Activated naive CD8-positive, alpha-beta T cell treated with anti-CD3 and anti-CD28 coated beads for 36 hours (primary cell): ENCODE data around the gene CCDC33. TPM values are rescaled to one million over a fixed set of nuclear protein-coding genes. Genes with fewer than 3 reads are reported as not detected.

ENCODE experiments used
- DNase-seq: peaks from one replicate; pipeline ENCODE4 v3.0.0; 2021
- H3K27ac Mint-ChIP-seq: one replicate; pipeline ENCODE4 v1.8.0; 2022; ENCODE audit warnings: mild to moderate bottlenecking, moderate library complexity, mixed read lengths
- H3K27me3 Mint-ChIP-seq: one replicate; pipeline ENCODE4 v1.8.0; 2022; ENCODE audit warnings: mild to moderate bottlenecking, mixed read lengths
- H3K36me3 Mint-ChIP-seq: one replicate; pipeline ENCODE4 v1.8.0; 2021; ENCODE audit warnings: mild to moderate bottlenecking, mixed read lengths
- H3K4me1 Mint-ChIP-seq: one replicate; pipeline ENCODE4 v1.8.0; 2021; ENCODE audit warnings: mixed read lengths
- H3K4me3 Mint-ChIP-seq: one replicate; pipeline ENCODE4 v1.8.0; 2022; ENCODE audit warnings: mild to moderate bottlenecking, moderate library complexity, mixed read lengths
- H3K9me3 Mint-ChIP-seq: one replicate; pipeline ENCODE4 v1.8.0; 2022; ENCODE audit warnings: mixed read lengths
- total RNA-seq, 2 experiments: library from RNA; stranded (reverse); gene quantifications; one replicate each; pipeline ENCODE4 v1.2.3, GENCODE V29; 2021

Gene CCDC33
- total RNA-seq, 2 experiments from 2014 or later = 0.20 TPM; not detected in 1

DNA sequence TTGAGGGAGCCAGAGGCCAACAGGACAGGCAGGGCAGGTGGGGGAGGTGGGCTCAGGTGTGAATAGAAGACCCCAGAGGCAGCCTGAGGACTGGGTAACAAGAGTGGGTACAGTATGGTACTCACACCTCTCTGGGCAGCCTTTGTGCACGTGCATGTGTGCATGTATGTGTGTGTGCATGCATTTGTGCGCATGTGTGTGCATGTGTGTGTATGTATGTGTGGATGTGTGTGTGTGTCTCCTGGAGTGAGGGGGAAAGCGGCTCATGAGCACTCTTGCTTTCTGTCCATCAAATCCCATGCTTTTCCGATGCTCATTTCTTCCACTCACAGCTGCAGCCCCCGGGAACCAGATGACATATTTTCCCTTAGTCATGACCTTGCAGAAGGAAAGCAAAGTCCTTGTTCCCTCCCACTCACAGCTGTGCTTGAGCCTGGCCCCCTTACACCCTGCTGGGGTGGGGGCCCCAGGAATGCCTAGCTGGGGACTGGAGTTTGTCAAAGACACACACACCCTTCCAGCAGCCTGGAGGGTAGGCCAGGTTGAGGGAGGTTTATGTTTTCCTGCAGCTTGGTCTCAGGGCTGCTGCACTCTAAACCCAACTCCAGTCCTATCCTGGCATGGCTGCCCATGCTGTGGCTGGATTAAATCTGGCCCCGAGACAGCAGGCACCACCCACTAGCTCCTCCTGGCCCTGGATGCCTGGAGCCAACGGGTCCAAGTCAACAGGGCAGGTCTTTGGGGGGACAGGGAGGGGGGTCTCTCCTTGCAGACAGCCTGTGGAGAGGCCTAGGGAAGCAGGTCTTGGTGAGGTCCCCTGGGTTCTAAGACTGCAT is 22.5 kb downstream of the CCDC33 start:
- Mint-ChIP-seq H3K9me3 (no peaks in the 10 kb centered on the region), H3K4me3 (no peak overlapping the region), H3K36me3 (no peaks in the 10 kb centered on the region), H3K27ac (no peak overlapping the region), H3K4me1 (no peaks in the 10 kb centered on the region), H3K27me3 (peaks cover 11% of the 10 kb centered on the region)
- DNase-seq = no peak

DNA sequence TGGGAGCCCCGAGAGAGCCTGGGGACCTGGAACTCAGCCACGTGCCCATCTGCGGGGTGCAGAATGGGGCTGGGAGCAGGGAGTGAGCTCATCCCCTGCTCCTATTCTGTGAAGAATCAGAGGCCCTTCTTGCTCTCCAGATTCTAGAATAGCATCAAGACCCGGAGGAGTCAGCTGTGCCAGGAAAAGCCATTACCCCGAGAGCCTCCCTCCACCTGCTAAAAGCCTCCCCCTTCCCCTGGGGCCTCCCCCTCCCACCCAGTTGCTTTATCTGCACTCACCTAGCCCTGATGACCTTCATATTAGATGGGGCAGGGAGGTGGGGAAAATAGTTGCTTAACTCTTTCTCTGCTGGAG is 23.1 kb downstream of the CCDC33 start:
- no peak for DNase-seq
- Mint-ChIP-seq H3K27me3 (peaks cover 14% of the 10 kb centered on the region), H3K4me1 (no peaks in the 10 kb centered on the region), H3K27ac (no peak overlapping the region), H3K4me3 (no peak overlapping the region), H3K9me3 (no peaks in the 10 kb centered on the region), H3K36me3 (no peaks in the 10 kb centered on the region)

DNA sequence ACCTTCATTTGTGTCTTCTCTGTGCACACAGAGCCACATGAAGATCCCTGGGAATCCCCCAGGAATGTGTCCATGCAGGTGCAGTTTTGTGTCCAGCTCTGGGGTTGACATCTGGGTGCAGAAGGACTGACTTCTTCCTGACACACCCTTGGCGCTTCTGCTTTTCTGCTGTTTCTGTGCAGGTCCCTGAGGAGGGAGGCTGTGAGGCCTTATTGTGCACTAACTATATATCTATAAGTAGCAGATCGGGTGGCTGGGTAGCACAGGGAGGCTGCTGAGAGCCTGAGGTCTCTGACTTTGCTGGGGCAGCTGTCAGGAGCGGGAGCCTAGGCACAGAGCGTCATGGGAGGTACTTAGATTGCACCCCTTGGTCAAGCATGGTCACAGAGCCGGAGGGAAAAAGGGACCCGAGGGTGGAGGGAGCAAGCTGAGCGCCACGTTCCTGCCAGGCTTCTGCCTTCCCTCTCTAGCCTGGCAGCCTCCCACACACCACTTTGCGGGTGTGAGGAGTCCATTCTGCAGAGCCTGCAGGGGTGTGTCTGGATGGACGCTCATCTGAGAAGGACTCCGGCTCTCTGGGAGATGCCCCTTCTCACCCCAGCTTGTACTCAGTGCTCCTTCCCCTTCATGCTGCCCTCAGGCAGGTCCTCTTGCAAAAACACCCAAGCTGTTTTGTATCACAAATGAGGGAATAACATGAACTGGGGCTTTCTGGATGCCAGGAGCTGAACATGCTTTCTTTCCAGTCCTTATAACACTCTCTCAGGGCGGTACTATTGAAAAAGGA is 23.9 kb downstream of the CCDC33 start:
- Mint-ChIP-seq H3K36me3 (no peaks in the 10 kb centered on the region), H3K27me3 (peaks cover 16% of the 10 kb centered on the region), H3K9me3 (no peaks in the 10 kb centered on the region), H3K4me3 (no peak overlapping the region), H3K4me1 (no peaks in the 10 kb centered on the region), H3K27ac (no peak overlapping the region)
- DNase-seq = no peak

DNA sequence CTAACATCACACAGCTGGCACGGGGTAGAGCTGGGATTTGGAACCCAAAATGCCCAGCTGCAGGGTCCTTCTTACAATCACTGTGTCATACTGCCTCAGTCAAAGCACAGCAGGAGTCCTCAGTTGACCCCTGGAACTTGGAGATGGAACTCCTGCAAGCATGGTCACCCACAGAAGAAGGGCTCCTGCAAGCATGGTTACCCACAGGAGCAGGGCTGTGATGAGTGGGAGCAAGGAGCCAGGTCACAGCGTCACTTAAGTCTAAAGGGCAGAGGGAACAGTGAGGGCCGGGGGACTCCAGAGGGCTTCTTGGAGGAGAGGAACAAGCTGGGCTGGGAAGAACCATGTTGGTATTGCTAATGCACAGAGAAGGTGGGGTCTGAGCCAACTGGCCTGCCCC is 24.9 kb downstream of the CCDC33 start:
- no peak for DNase-seq
- Mint-ChIP-seq H3K4me3 (no peak overlapping the region), H3K4me1 (no peaks in the 10 kb centered on the region), H3K27me3 (peaks cover 20% of the 10 kb centered on the region), H3K27ac (no peak overlapping the region), H3K9me3 (no peaks in the 10 kb centered on the region), H3K36me3 (no peaks in the 10 kb centered on the region)

DNA sequence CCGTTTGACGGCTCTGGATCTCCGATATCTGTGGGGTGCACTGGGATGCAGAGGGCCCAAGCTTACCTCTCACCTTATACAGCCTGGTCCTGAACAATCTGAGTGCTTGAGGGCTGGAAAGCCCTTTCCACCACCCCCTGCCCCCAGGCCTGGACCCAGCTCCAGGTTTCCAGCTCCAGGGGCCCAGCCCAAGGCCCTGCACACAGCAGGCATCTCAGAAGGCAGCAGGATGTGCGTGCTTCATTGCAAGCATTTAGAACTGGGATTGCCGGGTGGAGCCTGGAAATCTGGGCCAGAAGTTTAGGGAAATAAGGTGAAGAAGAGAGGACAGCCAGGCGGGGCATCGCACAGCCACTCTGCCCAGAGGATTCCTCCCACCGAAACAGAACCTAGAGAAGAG is 25.6 kb downstream of the CCDC33 start:
- Mint-ChIP-seq H3K27ac (no peak overlapping the region), H3K4me3 (no peak overlapping the region), H3K4me1 (no peaks in the 10 kb centered on the region), H3K9me3 (no peaks in the 10 kb centered on the region), H3K27me3 (peaks cover 20% of the 10 kb centered on the region), H3K36me3 (no peaks in the 10 kb centered on the region)
- no peak for DNase-seq

DNA sequence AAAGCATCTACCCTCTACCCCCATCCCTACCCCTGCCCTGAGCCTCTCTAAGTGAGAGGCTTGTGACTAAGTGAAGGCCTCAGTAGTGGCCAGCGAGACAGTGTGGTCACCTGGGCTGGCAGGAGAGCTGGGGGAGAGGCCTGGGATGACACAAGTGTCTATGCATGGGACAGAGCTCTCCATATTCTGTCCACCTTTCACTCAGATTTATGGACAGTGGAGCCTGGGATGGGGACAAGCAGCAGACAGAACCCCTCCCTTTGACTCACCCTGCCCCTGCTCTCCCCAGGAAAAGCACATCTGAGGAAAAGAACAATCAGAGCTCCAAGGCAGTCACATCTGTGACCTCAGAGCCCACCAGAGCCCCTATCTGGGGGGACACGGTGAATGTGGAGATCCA is 26.0 kb downstream of the CCDC33 start:
- H3K27ac Mint-ChIP-seq = no peak overlapping the region
- no peaks in the 10 kb centered on the region for H3K9me3 Mint-ChIP-seq
- no peaks in the 10 kb centered on the region for H3K4me1 Mint-ChIP-seq
- H3K4me3 Mint-ChIP-seq = no peak overlapping the region
- DNase-seq = no peak
- H3K36me3 Mint-ChIP-seq = no peaks in the 10 kb centered on the region
- H3K27me3 Mint-ChIP-seq = peaks cover 20% of the 10 kb centered on the region

DNA sequence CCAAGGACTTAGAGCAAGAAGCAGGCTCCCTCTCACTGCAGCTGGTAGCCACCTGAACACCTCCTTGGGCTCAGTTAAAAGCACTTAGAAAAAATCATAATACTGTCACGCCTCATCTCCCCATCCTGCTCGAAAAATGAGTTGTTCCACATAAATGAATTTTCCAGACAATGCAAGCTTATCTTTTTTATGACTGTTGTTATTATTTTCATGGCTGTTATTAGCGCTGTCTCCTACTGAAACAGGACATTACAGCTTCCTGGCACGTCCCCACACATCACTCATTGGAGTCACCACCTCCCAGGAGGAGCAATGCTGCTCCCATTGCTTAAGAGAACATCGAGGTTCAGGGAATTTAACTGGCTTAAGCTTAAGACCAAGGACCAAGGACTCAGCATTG is 26.5 kb downstream of the CCDC33 start:
- Mint-ChIP-seq H3K27ac (no peak overlapping the region), H3K36me3 (no peaks in the 10 kb centered on the region), H3K9me3 (no peaks in the 10 kb centered on the region), H3K4me1 (no peaks in the 10 kb centered on the region), H3K27me3 (peaks cover 20% of the 10 kb centered on the region), H3K4me3 (no peak overlapping the region)
- no peak for DNase-seq

DNA sequence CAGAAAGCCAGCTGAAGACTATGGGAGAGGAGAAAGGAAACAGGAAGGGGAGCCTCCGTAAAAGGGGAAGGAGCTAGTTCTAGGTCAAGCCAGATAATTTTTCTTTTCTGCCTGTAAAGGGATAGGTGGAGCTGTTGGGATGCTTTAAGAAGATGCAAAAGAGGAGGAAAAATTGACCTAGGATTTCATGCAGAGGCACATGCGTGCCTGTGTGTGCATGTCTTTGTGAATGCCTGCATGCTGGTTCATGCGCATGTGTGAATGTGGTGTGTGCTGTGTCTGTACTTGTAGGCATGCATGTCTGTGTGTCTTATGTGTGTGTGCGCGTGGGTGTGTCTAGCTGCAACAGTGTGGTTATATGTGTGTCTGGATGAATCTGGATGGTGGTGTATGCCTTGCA is 27.3 kb downstream of the CCDC33 start:
- Mint-ChIP-seq H3K27ac (no peak overlapping the region), H3K4me1 (no peaks in the 10 kb centered on the region), H3K4me3 (no peak overlapping the region), H3K27me3 (peaks cover 20% of the 10 kb centered on the region), H3K9me3 (no peaks in the 10 kb centered on the region), H3K36me3 (no peaks in the 10 kb centered on the region)
- DNase-seq = no peak

DNA sequence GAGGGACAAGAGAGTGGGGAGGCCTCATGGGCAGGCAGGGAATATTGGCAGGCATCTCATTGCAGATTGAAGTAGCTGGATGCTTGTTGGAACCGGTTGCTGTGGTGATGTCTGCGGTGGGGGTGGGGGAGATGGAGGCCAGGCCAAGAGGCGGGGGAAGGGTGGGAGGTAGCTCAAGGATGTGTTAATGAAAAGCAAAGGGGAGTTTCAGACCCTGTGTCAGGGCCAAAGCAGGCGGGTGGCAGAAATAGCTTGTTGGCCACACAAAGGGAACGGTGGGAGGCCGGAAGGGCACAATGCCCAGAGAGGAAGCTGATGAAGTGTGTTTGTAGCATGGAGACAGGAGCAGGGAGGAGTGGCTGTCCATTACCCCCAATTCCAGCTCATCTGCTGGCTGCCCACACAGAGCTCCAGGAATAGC is 28.0 kb downstream of the CCDC33 start:
- no peaks in the 10 kb centered on the region for H3K9me3 Mint-ChIP-seq
- no peak overlapping the region for H3K27ac Mint-ChIP-seq
- DNase-seq = no peak
- H3K27me3 Mint-ChIP-seq = peaks cover 20% of the 10 kb centered on the region
- no peaks in the 10 kb centered on the region for H3K4me1 Mint-ChIP-seq
- H3K4me3 Mint-ChIP-seq = no peak overlapping the region
- no peaks in the 10 kb centered on the region for H3K36me3 Mint-ChIP-seq

DNA sequence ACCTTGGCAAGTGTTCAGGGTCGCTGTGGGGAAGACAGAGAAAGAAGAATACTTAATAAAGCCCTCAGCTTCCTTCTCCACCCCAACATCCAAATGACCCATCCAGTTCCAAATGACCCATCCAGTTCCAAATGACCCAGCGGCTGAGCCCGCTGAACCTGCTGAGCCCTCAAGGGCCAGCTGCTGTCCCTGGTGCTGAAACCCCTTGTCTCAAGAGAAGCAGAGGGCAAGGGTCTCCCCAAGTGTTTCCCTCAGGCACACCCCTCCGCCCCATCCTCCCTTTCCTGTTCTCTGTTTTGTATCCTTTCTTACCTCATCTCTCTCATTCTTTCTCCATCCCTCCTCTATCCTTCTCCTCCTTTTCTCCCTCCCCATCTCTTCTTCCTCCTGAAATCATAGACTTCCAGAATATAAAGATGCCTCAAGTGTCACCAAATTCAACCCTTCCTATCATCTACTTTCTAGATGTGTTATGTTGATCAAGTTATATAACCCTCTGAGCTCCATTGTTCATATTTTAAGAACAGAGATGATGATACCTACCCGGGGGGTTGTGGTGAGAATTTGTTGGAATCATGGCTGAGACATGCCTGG is 29.0 kb downstream of the CCDC33 start:
- Mint-ChIP-seq H3K4me3 (no peak overlapping the region), H3K4me1 (no peaks in the 10 kb centered on the region), H3K27ac (no peak overlapping the region), H3K27me3 (peaks cover 23% of the 10 kb centered on the region), H3K9me3 (no peaks in the 10 kb centered on the region), H3K36me3 (no peaks in the 10 kb centered on the region)
- DNase-seq = no peak

DNA sequence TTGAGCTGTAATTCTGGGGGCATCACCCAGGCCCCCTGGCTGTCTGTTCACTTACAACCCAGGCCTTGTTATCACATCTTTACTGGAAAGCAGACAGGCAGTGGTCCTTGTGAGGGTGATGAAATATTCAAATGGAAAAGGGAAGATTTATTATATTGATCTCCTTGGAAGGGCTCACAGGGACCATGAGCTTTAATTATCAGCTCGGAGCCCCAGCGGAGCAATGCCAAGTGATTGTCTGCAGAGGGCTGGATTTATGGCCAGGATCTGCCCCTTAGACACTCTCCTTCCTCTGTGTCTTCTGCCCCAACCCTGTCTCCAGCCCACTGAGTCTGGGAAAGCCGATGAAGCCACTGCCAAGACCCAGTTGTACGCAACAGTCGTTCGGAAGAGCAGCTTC is 31.9 kb downstream of the CCDC33 start:
- Mint-ChIP-seq H3K9me3 (no peaks in the 10 kb centered on the region), H3K27me3 (peaks cover 23% of the 10 kb centered on the region), H3K36me3 (no peaks in the 10 kb centered on the region), H3K27ac (no peak overlapping the region), H3K4me3 (no peak overlapping the region), H3K4me1 (no peaks in the 10 kb centered on the region)
- DNase-seq = no peak

DNA sequence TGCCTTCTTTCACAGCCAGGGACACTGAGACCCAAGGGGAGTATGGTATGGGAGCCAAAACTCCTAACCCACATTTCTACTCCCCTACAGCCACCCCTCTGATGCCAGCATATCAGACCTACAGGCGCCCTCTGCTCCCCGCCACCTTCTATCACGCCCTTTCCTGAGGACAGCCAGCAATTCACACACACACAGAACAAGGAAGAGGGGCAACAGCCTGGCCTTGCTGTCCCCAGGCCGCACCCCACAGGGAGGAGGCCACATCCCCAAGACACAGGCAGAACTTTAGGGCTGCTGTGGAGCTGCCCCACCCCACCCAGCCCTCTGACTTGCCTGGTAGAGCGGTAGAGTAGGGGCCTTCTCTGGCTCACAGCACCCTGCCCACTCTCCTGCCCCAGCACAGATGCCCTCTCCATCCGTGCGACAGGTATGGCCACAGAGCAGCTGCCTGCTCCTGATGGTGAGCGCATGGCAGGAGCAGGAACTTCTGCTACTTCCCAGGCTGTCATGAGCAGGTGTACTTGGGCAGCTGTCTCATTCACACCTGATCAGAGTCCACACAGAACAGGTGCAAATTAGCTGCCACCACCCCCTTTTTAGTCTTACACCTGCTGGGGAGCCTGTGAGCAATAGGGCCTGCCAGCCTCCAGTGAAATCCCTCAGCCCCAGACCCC is 33.4 kb downstream of the CCDC33 start:
- Mint-ChIP-seq H3K36me3 (no peaks in the 10 kb centered on the region), H3K4me3 (no peak overlapping the region), H3K4me1 (no peaks in the 10 kb centered on the region), H3K27ac (no peak overlapping the region), H3K27me3 (peaks cover 14% of the 10 kb centered on the region), H3K9me3 (no peaks in the 10 kb centered on the region)
- no peak for DNase-seq

DNA sequence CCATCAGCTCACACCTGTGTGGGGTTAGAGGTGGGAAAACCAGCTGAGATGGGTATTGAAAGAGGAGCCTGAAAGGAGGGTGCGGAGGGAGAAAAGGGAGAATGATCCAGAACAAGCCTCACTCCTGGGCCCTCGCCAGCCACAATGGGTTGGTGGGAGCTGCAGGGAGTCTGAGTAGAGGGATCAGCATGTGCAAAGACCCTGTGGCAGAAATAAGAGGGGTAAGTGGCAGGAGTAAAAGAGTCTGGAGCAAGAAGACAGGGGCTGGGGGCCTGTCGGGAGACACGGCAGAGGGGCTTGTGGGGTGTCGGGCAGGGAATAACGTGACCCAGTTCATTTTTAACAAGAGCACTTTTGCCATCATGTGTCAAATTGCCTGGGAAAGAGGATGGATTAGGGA is 34.0 kb downstream of the CCDC33 start:
- Mint-ChIP-seq H3K9me3 (no peaks in the 10 kb centered on the region), H3K4me3 (no peak overlapping the region), H3K27me3 (peaks cover 10% of the 10 kb centered on the region), H3K27ac (no peak overlapping the region), H3K36me3 (no peaks in the 10 kb centered on the region), H3K4me1 (no peaks in the 10 kb centered on the region)
- DNase-seq = no peak

DNA sequence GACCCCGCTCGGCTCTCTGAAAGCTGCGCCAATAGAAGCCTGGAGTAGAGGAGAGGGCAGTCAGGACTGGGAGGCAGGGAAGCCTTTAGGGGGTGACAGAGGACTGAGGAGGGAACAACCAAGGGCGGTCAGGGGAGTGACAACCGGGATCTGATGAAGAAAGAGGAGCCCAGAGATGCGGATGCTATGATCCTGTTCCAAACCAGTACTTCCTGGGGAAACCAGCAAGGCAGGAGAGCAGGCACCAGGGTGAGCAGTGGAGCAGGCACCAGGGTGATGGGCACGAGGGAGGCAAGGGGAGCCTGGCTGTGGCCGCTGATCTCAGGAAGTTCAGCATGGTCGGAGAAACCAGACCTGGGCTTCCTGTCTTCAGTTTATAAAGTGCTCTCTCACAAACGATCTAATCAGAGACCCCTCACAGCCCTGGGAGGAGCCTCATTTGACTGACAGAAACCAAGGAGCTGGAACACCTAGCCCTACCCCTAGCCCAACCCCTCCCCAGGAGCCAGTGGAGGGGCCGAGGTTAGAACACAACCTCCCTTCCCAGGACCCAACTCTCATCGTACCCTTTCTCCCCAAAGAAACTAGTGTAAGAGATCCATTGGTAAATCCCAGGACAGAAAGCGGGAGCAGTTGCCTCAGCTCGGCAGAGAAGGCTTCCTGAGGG is 34.9 kb downstream of the CCDC33 start:
- H3K36me3 Mint-ChIP-seq = no peaks in the 10 kb centered on the region
- H3K4me3 Mint-ChIP-seq = no peak overlapping the region
- no peaks in the 10 kb centered on the region for H3K9me3 Mint-ChIP-seq
- H3K27me3 Mint-ChIP-seq = peaks cover 7% of the 10 kb centered on the region
- H3K27ac Mint-ChIP-seq = no peak overlapping the region
- H3K4me1 Mint-ChIP-seq = no peaks in the 10 kb centered on the region
- no peak for DNase-seq

DNA sequence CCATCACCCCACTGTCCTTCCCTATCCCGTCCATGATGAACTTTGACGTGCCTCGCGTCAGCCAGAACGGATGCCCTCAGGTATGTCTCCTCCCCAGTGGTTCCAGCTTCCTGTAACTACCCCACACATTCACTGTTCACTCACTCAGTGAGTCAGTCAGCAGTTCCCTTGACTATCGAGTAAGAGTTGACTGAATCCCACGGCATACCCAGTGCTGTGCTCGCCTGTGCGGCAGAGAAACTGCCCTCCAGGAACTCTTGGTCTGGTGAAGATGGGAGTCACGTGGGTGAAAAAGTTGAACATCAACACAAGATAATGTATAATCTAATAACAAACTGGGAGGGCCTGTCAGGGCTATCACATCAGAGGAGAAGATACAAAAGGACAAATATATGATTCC is 36.7 kb downstream of the CCDC33 start:
- no peak for DNase-seq
- H3K9me3 Mint-ChIP-seq = no peaks in the 10 kb centered on the region
- no peaks in the 10 kb centered on the region for H3K36me3 Mint-ChIP-seq
- H3K4me3 Mint-ChIP-seq = no peak overlapping the region
- H3K27me3 Mint-ChIP-seq = peaks cover 7% of the 10 kb centered on the region
- no peak overlapping the region for H3K27ac Mint-ChIP-seq
- no peaks in the 10 kb centered on the region for H3K4me1 Mint-ChIP-seq
